CD4-positive, alpha-beta T cell treated with Interferon alpha-2 for 1 hour (primary cell): ENCODE measurements around the gene ABLIM1.

Source experiments
- DNase-seq, 2 donors: peaks; one replicate each; pipeline ENCODE4 v3.0.0-alpha.2; 2020 to 2022

The ABLIM1 gene

GRCh38 chr10:114679552-114679951, 21.5 kb upstream of the ABLIM1 start:
- no peak for DNase-seq

DNA sequence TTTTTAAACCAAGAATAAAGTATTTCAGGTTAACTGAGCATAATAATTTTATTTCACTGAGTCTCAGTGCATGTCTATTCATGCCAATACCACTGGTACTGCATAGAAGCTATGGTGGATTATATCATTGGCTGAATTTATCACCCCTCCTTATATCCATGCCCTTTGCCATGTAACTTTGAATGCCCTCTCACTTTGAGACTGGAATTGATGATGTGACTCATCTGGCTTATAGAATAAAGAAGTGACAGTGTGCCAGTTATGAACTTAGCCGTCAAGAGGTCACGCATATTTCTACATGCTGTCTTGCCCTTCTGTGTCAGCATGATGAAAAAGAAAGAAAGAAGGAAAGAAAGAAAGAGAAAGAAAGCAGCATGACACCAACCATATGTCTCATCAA, 20.7 kb upstream of the ABLIM1 start:
- no peak for DNase-seq

DNA sequence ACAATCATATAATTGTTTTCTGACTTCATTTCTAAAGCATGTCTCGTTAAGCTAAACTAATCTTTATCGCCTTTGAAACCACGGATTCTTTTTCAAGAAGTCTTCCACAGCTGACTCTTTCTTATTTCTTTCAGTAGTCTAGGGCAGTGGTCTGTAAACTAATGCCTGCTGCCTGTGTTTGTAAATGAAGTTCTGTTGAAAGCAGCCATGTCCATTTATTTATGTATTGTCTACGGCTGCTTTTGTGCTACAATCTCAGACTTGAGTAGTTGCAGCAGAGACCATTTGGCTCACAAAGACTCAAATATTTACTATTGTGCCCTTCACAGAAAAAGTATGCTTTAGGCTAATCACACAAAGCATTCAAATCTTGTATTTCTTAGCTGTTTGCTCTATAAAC, 20.3 kb upstream of the ABLIM1 start:
- DNase-seq, result no peak

- DNase-seq, result no peak
Observed at GRCh38 chr10:114674346-114674745, 16.3 kb upstream of the ABLIM1 start.

- DNase-seq, result no peak
Observed at GRCh38 chr10:114669648-114670047, 11.6 kb upstream of the ABLIM1 start.

- DNase-seq, result no peak
Observed at GRCh38 chr10:114668375-114669080, 10.5 kb upstream of the ABLIM1 start.

- DNase-seq, result no peak
Observed at GRCh38 chr10:114665873-114666272, 7.8 kb upstream of the ABLIM1 start.

DNA sequence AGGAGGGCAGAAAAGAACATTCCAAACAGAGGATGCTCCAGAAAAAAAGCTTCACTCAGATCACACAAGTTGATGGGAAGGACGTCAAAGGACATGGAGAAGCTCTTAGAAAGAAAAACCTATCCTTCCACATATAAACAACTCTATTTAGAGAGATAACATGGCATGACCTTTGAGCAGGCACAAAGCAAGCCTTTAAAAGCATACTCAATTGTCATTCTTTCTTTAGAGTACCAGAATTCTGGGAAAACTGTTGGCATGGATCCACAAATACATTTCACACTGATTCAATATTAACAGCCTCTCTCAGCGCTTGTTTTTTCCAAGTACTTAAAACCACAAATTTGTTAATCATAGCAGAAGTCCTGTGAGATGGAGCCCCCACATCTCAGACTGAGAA, 7.3 kb upstream of the ABLIM1 start:
- DNase-seq, result no peak

- DNase-seq, result no peak
Observed at GRCh38 chr10:114664127-114664526, 6.1 kb upstream of the ABLIM1 start.

GRCh38 chr10:114663626-114664025, 5.6 kb upstream of the ABLIM1 start:
- no peak for DNase-seq

- no peak for DNase-seq
Observed at GRCh38 chr10:114662646-114663217, 4.7 kb upstream of the ABLIM1 start.

DNA sequence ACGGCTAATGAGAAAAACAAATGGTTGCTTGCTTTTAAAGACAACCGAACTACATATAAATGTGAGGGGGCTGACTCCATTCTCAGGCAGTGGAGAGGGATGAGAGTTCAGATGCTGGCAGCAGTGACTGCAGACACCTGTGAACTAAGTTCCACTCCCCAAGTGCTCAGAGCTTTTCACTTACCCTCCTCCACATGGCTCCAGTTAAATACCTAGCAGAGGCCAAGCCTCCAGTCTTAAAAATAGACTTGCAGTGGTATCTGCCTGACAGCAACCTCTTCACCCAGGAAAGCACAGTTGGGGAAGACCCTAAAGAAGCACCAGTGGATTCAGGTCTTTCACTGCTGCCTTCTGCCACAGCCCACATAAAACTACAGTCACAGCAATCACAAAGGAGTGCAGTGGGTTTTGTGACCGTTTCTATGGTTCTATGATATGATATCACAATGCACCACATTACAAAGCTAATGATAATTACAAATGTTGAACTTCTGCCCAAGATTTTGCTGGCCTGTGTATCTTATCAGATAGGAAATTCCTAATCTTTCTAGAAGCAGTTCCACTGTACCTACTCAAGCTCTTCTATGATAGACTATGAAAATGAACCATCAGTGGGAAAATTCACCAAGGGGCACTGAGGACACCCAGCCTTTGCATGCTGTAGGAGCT, 3.3 kb upstream of the ABLIM1 start:
- DNase-seq, result no peak

DNA sequence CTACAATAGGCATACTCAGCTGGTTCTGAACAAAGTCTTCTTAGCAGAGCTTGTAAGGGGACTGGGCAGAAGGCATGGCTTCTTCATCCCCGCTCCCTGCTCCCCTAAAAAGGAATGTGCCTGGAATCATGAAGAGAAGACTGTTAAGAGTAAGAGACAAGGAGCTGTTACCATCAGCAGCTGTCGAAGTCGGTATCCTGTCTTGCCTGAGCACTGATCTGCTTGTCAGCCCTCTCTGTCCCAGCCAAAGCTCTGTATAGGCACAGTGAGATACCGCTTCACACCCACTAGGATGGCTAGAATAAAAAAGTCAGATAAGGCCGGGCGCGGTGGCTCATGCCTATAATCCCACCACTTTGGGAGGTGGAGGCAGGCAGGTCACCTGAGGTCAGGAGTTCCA, 2.4 kb downstream of the ABLIM1 start:
- no peak for DNase-seq

DNA sequence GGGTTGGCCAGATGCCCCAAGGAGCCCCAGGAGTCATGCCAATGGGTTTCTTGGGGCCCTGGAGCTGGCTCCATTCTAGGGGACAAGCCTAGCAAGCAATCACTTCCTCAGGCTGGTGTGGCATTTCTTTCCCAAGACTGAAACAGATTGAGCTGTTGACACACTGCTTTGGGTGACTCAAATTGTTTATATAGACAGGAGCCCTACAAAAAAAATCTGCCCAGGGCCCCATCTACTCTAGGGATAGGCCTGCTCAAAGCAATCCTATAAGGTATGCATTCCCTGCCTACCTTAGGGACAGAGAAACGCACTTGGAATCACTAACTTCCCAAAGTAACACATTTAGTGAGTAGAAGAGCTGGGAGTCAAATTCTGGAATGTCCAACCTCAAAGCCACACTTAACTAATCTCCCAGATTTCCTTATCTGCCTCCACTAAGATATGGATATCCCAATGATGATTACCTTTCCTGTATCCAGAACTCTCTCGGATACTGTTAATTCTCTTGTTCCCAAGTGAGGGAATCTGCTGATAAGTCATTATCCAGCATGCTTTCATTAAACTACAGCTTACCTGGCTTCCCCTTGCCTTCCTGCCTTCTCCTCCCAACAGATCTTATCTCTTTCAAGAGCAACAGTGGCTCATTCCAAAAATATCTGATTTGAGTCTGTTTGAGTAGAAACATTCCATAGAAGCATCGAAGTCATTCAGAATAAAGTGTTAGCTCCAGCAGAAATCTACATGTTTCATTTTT, 3.1 kb downstream of the ABLIM1 start:
- no peak for DNase-seq

- no peak for DNase-seq
Observed at GRCh38 chr10:114653926-114654325, 4.1 kb downstream of the ABLIM1 start.

- DNase-seq, result no peak
Observed at GRCh38 chr10:114652402-114653368, 5.4 kb downstream of the ABLIM1 start.

- DNase-seq, result no peak
Observed at GRCh38 chr10:114650831-114651230, 7.2 kb downstream of the ABLIM1 start.

GRCh38 chr10:114650266-114650665, 7.8 kb downstream of the ABLIM1 start:
- DNase-seq, result no peak

DNA sequence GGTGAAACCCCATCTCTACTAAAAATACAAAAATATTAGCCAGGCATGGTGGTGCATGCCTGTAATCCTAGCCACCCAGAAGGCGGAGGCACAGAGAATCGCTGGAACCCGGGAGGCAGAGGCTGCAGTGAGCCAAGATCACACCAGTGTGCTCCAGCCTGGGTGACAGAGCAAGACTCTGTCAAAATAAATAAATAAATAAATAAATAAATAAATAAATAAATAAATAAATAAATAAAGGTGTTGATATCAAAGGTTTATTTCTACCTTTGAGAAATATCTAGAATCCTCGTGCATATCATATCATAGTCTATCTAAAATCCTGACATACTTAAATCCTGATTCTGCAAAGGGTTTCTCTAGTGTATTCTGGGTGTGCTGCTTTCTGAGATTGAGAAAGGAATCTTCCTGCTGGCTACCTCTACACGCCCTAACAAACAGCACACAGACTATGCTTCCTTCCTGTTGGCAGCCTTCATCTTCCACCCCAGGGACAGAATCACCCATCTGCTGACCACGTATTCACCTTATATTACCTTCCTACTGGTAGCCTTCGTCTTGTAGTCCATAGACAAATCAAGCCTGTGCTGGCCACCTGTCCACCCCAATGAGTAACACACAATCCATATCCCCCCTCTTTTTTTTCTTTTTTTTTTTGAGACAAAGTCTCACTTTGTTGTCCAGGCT, 8.7 kb downstream of the ABLIM1 start:
- DNase-seq, result no peak

- DNase-seq, result no peak
Observed at GRCh38 chr10:114648368-114648767, 9.7 kb downstream of the ABLIM1 start.

DNA sequence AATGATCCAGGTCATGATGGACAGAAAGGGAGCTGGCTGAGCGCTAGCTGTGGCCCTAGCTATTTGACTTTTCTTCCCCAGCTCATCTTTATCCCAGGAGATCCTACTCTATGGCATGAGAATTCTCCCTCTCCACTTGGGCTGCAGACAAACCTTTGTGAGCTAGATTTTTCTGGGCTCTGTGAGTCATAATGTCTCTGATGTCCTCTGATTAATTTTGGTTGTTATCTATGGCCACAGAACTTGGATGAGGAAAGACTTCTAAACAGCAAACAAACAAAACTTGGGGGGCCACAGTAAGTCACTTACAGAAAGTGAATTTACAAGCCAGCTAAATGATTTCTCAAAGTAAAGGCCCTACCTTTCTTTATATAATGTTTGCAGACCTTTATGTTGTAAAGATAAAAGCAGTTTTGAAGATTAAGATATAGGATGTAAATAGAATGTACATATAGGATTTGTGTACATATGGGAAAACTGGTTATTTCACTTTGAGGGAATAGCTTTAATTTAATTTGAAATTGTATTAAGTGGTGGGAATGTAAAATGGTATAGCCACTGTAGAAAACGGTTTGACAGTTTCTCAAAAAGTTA, 10.4 kb downstream of the ABLIM1 start:
- DNase-seq, result no peak
